Neuron (in vitro differentiated cells): ENCODE results near the gene NOXA1.
"Not testable (repeated sequence)": the region's sequence is repeated elsewhere in the genome, so short reads cannot be mapped to it uniquely, and the experiment has no call there.

Experiments used
- H2AFZ ChIP-seq: one replicate; pipeline ENCODE4 v1.6.1; 2013; ENCODE audit warnings: low read depth, mild to moderate bottlenecking, inconsistent platforms, low read length, moderate library complexity
- H3K27me3 ChIP-seq: one replicate; pipeline ENCODE4 v1.6.1; 2013; ENCODE audit warnings: low read length; ENCODE audit not compliant: insufficient read depth
- H3K36me3 ChIP-seq: one replicate; pipeline ENCODE4 v1.6.1; 2013; ENCODE audit warnings: low read length; ENCODE audit not compliant: insufficient read depth
- H3K4me1 ChIP-seq: one replicate; pipeline ENCODE4 v1.6.1; 2013; ENCODE audit warnings: low read length; ENCODE audit not compliant: insufficient read depth
- H3K4me3 ChIP-seq: 2 replicates; pipeline ENCODE4 v1.5.1; 2013; ENCODE audit warnings: mild to moderate bottlenecking, low read length, moderate library complexity
- H3K9me3 ChIP-seq: one replicate; pipeline ENCODE4 v1.6.1; 2013; ENCODE audit warnings: low read length

NOXA1 gene

GRCh38 chr9:137449081-137449844 is 26.1 kb downstream of the NOXA1 start:
- Histone ChIP-seq H3K27me3 (no peaks in the 10 kb centered on the region), H3K36me3 (peaks cover 25% of the 10 kb centered on the region)

GRCh38 chr9:137449931-137450538 is 26.8 kb downstream of the NOXA1 start:
- Histone ChIP-seq H3K36me3 (peaks cover 32% of the 10 kb centered on the region), H3K4me3 (no peak overlapping the region)

More at GRCh38 chr9:137449081-137449844, 26.1 kb downstream of the NOXA1 start:
- no peaks in the 10 kb centered on the region for H3K9me3 ChIP-seq
- no peak overlapping the region for H2AFZ ChIP-seq
- no peak overlapping the region for H3K4me3 ChIP-seq
- H3K4me1 ChIP-seq, result peaks cover 2% of the 10 kb centered on the region

DNA sequence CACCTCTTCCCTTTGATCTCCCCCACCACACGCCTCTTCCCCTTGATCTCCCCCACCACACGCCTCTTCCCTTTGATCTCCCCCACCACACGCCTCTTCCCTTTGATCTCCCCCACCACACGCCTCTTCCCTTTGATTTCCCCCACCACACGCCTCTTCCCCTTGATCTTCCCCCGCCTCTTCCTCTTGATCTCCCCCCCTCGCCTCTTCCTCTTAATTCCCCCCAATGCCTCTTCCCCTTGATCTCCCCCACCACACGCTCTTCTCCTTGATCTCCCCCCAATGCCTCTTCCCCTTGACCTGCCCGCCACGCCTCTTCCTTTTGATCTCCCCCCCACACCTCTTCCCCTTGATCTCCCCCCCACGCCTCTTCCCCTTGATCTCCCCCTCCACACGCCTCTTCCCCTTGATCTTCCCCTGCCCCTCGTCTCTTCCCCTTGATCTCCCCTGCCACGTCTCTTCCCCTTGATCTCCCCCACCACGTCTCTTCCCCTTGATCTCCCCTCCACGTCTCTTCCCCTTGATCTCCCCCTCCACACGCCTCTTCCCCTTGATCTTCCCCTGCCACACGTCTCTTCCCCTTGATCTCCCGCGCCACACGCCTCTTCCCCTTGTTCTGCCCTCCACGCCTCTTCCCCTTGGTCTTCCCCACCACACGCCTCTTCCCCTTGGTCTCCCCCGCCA is 27.5 kb downstream of the NOXA1 start:
- not testable (repeated sequence) for H3K4me3 ChIP-seq, H3K27me3 ChIP-seq, H3K4me1 ChIP-seq, H2AFZ ChIP-seq, H3K9me3 ChIP-seq
- peaks cover 38% of the 10 kb centered on the region for H3K36me3 ChIP-seq

More at GRCh38 chr9:137449931-137450538, 26.8 kb downstream of the NOXA1 start:
- Histone ChIP-seq H3K9me3 (no peaks in the 10 kb centered on the region), H2AFZ (no peak overlapping the region), H3K27me3 (no peaks in the 10 kb centered on the region), H3K4me1 (peaks cover 2% of the 10 kb centered on the region)

- peaks cover 45% of the 10 kb centered on the region for H3K36me3 ChIP-seq
- H3K4me3 ChIP-seq, H2AFZ ChIP-seq, H3K4me1 ChIP-seq, H3K27me3 ChIP-seq, H3K9me3 ChIP-seq: not testable (repeated sequence)
Observed at GRCh38 chr9:137451264-137452005, 28.2 kb downstream of the NOXA1 start.

GRCh38 chr9:137452006-137452760 is 29.0 kb downstream of the NOXA1 start:
- Histone ChIP-seq H3K4me1 (no peaks in the 10 kb centered on the region), H3K27me3 (no peaks in the 10 kb centered on the region), H3K4me3 (no peak overlapping the region), H3K9me3 (no peaks in the 10 kb centered on the region), H2AFZ (no peak overlapping the region), H3K36me3 (peaks cover 52% of the 10 kb centered on the region)

DNA sequence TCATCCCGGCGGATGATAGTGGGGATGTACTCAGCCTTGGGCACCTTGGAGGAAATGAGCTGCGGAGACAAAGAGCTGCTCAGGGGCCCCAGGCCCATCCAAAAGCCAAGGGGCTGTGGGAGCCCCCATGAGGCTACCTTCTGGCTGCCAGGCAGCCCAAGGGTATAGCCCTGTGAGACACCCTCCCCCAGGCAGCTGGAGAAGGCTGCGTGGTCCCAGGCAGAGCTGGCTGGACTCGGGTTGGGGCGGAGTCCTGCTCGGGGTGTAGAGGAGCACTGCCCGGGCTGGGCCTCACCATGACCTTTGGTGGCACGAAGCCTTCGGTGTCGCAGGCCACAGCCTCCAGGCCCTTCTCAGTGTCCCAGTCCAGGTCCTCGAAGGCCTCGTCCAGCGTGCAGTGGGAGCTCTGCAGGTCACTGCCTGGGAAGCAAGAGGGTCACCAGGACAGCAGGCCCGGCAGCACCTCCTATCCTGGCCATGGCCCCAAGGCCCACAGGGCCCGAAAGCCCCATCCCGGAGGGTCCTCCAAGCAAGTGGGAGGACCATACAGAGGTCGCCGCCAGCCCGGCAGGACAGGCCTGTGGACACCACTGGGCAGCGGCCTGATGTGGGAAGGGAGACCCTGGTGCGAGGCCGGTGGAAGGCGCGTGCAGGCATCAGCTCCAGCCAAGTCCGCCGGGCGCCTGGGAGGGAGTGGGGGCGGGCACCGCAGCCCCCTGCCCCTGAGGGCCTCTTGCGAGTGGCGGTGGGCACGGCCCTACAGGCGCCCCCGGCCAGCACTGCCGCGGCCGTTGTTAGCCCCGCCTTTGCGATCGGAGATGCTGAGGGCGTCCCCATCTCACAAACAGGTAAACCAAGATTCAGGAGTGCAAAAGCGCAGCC is 29.8 kb downstream of the NOXA1 start:
- H3K27me3 ChIP-seq, result no peaks in the 10 kb centered on the region
- H3K4me1 ChIP-seq, result peaks cover 4% of the 10 kb centered on the region
- peaks cover 56% of the 10 kb centered on the region for H3K36me3 ChIP-seq
- H3K9me3 ChIP-seq, result no peaks in the 10 kb centered on the region
- no peak overlapping the region for H3K4me3 ChIP-seq
- no peak overlapping the region for H2AFZ ChIP-seq

DNA sequence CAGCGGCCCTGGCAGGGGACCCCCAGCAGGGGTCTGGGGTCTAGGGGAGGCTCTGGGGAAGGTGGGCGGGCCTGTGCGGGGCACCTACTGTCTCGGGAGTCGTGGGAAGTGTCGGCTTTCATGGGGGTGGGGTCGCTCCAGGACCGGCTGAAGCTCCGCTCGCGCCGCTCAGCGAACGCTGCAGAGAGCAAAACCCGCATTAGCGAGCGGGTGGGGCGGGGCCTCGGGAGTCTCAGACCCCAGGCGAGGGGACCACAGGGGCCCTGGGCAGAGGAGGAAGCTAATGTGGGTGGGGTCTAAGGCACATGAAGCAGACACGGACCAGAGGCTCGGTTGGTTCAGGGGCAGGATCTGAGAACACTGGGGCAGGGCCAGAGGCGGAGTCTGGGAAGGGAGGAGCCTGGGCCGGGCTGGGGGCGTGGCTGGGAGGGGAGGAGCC is 30.5 kb downstream of the NOXA1 start:
- Histone ChIP-seq H3K36me3 (peaks cover 56% of the 10 kb centered on the region), H3K4me1 (peaks cover 8% of the 10 kb centered on the region), H3K4me3 (no peak overlapping the region), H2AFZ (no peak overlapping the region), H3K27me3 (no peaks in the 10 kb centered on the region), H3K9me3 (no peaks in the 10 kb centered on the region)

DNA sequence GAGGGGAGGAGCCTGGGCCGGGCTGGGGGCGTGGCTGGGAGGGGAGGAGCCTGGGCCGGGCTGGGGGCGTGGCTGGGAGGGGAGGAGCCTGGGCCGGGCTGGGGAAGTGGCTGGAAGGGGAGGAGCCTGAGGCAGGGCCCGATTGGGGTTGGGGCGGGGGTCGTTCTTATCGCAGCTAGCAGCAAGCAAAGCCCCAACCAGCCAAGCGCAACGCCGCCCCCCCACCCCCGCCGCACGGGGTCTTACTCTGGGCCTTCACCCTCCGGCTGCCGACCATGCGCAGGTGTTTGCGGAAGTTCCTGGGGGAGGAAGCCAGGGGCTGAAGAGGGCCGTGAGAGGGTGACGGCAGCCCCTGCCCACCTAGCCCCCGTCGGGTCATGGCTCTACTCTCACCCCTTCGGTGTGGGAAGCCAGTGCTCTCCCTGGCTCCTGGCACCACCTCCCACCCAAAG is 31.0 kb downstream of the NOXA1 start:
- Histone ChIP-seq H3K9me3 (no peaks in the 10 kb centered on the region), H3K36me3 (peaks cover 52% of the 10 kb centered on the region), H3K4me3 (no peak overlapping the region), H3K27me3 (no peaks in the 10 kb centered on the region), H3K4me1 (peaks cover 8% of the 10 kb centered on the region), H2AFZ (no peak overlapping the region)

GRCh38 chr9:137454597-137455358 is 31.6 kb downstream of the NOXA1 start:
- no peak overlapping the region for H3K4me3 ChIP-seq

DNA sequence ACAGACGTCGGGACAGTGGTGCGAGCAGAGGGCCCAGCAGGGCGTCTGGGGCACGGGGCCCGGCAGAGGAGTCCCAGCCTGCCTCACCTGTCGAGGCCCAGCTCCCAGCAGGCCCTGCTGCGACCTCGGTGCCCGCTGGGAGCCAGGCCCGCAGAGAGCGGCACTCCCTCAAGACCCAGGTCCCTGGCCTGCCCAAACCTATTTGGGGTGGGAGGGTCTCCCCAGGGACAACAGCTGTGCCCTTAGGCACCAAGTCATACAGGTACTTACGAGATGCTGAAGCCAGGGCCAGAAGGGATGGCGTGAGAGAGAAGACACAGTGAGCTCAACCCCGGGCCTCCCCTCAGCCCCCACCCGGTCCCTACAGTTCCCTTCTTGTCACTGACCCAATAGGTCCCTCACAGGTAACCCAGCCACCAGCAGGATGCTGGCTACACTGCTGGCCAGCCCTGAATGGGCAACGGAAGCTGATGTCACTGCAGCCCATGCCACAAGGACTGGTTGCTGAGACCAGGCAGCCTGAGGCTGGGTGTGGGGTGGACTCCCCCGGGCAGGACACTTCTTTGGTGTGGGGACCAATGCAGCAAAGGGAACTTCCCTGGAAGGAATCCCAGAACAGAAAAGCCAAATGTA is 32.3 kb downstream of the NOXA1 start:
- H3K4me3 ChIP-seq, result no peak overlapping the region
- no peaks in the 10 kb centered on the region for H3K9me3 ChIP-seq

More at GRCh38 chr9:137454597-137455358, 31.6 kb downstream of the NOXA1 start:
- H3K4me1 ChIP-seq, result peaks cover 13% of the 10 kb centered on the region
- no peak overlapping the region for H2AFZ ChIP-seq
- no peaks in the 10 kb centered on the region for H3K9me3 ChIP-seq
- no peaks in the 10 kb centered on the region for H3K27me3 ChIP-seq
- H3K36me3 ChIP-seq, result peaks cover 47% of the 10 kb centered on the region

More for the DNA sequence above, 32.3 kb downstream of the NOXA1 start:
- Histone ChIP-seq H2AFZ (no peak overlapping the region), H3K36me3 (peaks cover 42% of the 10 kb centered on the region), H3K4me1 (peaks cover 14% of the 10 kb centered on the region), H3K27me3 (no peaks in the 10 kb centered on the region)
